ENCODE data around the gene STARD8. TPM values are rescaled to one million over a fixed set of nuclear protein-coding genes. Genes with fewer than 3 reads are reported as not detected.
"Not testable (repeated sequence)": the region's sequence is repeated elsewhere in the genome, so short reads cannot be mapped to it uniquely, and the experiment has no call there.

The STARD8 gene
- total RNA-seq, 2 donors from 2014 or later: 9.1 to 14.1 TPM

DNA sequence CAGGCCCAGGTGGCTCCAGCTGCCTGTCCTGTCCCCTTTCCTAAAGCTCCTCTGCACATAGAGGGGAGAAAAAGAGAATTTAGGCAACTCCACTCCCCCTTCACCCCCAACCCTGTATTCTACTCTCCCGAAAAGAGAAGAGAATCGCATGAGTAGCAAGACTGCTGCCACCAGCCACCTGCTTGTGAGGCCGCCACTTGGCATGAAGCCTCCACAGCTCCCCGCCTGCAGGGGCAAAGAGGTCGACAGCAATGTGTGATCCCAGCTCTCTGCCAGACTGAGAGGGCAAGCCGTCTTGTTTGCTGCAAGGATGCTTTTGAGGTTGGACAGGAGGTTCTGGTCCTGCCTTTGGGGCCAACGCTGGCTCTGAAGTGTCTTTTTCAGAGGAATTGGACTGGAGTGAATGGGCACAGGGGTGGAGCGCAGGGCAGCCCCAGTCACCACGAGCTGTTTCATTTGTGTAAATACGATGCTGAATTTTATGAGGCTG lies 77.1 kb downstream of the STARD8 start:
- intact Hi-C loops (cut with DNase I): no loop called here

GRCh38 chrX:68725756-68726365 lies 78.4 kb downstream of the STARD8 start:
- intact Hi-C loops (cut with DNase I): no loop called here
- DNase-seq (ENCODE audit: low spot score): no peak

More for the DNA sequence above, 77.1 kb downstream of the STARD8 start:
- no peak for DNase-seq (ENCODE audit: low spot score)

DNA sequence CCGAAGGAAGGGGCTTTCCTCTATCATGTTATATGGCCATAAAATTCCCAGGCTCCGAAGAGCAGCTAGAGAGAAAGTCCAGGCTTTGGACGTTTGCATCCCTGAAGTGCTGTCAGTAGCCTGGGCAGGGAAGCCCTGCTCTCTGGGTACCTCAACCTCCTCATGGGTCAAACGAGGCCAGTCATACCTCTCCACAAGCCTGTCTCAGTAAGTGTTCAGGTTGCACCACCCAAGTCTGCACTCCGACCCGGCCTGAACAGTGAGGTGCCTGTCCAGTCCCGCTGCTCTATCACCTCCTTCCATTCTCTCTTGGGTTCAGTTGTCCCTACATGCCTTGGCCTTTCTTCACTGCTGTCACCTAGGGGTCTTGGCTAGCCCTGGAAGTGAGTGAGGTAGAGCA lies 78.9 kb downstream of the STARD8 start:
- intact Hi-C loops (cut with DNase I): no loop called here
- DNase-seq (ENCODE audit: low spot score): no peak

- peak; percentile 20 for DNase-seq (ENCODE audit: low spot score)
- intact Hi-C loops (cut with DNase I): no loop called here
Measured at GRCh38 chrX:68727696-68728095, 80.2 kb downstream of the STARD8 start.

GRCh38 chrX:68728186-68728585 lies 80.7 kb downstream of the STARD8 start:
- intact Hi-C loops (cut with DNase I): no loop called here
- peak; percentile 48 for DNase-seq (ENCODE audit: low spot score)

- intact Hi-C loops (cut with DNase I): loop anchor here in 1 of 2 donors (5.0 kb wide), 1 partner anchor 76 kb away; no protein-coding TSS in a partner anchor
- DNase-seq (ENCODE audit: low spot score): no peak
Measured at GRCh38 chrX:68731254-68731653, 83.8 kb downstream of the STARD8 start.

DNA sequence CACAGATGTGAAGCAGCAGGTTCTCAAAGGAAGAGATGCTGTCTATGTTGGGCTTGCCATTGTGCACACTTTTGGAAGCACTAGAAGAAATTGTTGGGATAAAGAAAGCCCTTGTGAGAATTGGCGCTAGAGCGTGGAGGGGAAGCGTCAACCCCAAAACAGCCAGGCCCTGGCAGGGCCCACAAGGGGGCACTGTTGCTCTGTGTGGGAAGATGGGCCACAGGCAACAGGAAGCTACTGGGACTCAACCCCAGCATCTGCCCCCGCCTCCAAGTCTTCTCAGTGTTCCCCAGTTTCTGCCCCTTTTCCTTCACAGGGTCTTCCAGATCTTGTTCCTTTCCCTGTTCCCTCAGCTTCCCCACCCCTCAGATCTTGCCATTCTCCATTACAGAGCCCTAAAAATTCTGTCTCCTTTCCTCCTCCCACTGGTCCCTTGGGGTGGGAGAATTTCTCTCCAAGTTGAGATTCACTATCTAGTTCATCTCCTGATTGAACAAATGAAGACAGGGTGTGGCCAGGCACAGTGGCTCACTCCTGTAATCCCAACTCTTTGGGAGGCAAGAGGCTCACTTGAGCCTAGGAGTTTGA lies 85.5 kb downstream of the STARD8 start:
- peak; percentile 88 for DNase-seq (ENCODE audit: low spot score)
- intact Hi-C loops (cut with DNase I): loop anchor here in 1 of 2 donors (5.0 kb wide), 1 partner anchor 74 kb away; no protein-coding TSS in a partner anchor

- intact Hi-C loops (cut with DNase I): no loop called here
- DNase-seq (ENCODE audit: low spot score): no peak
Measured at GRCh38 chrX:68735266-68735665, 87.8 kb downstream of the STARD8 start.

- intact Hi-C loops (cut with DNase I); DNase-seq (ENCODE audit: low spot score): not testable (repeated sequence)
Measured at GRCh38 chrX:68741864-68742263, 94.4 kb downstream of the STARD8 start.

DNA sequence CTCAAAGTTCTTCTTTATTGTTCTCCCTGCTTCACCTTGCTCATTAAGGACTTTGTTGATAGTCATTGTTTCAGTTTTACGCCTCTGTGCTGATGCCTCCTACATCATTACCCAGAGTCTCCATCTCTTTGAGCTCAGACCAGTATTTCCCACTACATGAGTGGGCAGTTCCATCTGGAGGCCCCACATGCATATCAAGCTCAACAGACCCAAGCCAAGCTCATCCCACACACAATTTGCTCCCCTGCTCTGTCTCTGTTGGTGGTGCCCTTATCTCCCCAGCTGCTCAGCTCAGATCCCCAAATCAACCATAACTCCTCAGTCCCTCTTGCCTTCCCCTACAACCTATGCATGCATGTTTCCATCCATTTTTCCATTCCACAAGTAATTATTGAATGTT lies 96.3 kb downstream of the STARD8 start:
- intact Hi-C loops (cut with DNase I): no loop called here
- DNase-seq (ENCODE audit: low spot score): no peak

DNA sequence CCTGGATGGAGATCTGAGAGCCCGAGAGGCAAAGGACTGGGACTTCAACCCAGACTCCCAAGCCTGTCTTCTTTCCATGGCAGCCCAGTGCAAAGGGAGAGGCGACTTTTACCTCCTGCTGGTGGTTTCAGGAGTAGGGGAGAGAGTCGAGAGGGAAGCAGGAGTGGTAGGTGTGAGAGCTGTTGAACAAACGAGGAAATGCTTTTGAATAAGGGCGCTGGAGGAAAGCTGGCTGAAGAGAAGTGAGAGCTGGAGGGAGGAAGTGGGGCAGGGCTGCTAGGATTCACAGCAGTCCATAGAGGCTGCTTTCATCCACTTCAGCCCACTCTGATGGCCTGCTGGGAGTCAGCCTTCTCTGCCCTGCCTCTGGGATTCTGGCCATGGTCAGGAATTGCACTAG lies 99.5 kb downstream of the STARD8 start:
- no peak for DNase-seq (ENCODE audit: low spot score)
- intact Hi-C loops (cut with DNase I): loop anchor here in 1 of 2 donors (5.0 kb wide), 1 partner anchor 1345 kb away; no protein-coding TSS in a partner anchor

DNA sequence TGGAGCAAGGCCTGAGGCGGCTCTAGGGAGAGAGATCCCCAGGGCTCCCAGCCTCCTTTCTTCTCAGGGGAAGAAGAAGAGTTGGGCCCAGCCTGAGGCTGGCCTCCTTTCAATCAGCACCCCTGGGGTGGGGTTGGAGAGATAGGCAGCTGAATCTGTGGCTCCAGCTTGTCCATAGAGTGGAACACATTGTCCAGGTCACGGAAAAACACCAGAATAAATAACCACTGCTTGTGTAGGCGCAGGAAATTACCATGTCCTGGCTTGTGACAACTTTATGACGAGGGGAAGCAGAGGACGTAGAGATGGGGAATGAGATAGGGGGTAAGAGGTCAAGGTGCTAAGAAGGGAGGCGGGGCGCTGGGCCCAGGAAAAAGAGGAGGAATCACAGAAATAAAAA lies 100.6 kb downstream of the STARD8 start:
- no peak for DNase-seq (ENCODE audit: low spot score)
- intact Hi-C loops (cut with DNase I): loop anchor here in 1 of 2 donors (5.0 kb wide), 1 partner anchor 1344 kb away; no protein-coding TSS in a partner anchor

DNA sequence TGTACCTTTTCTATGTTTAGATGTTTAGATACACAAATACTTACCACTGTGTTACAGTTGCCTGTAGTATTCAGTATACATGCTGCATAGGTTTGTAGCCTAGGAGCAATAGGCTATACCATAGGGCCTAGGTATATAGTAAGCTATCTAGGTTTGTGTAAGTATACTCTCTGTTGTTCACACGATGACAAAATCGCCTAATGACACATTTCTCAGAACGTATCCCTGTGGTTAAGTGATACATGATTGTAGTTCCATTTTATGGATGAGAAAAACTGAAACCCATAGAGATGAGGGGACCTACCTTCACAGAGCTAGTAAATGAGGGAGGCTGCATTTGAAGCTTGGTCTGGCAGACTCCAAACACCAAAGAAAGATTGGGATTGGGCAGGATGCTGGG lies 102.0 kb downstream of the STARD8 start:
- DNase-seq (ENCODE audit: low spot score): no peak
- intact Hi-C loops (cut with DNase I): loop anchor here in 1 of 2 donors (5.0 kb wide), 1 partner anchor 1343 kb away; no protein-coding TSS in a partner anchor

DNA sequence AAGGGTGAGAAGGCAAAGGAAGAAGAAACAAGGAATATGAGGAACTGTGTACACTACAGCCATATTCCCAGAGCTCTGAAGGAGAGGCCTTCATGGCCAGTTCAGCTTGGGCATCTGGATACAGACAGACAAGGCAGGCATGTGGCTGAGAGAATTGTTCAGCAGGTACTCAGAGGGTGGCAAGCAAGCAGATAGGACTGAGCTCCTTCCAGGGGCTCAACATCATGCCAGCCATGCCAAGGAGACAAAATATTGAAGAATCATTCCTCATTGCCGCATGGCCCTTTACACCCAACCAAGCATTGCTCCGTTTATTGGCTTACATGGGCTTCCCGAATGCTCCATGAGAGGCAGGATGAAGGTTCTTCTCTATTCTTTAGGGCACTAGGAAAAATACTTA lies 102.8 kb downstream of the STARD8 start:
- intact Hi-C loops (cut with DNase I): no loop called here
- DNase-seq (ENCODE audit: low spot score): no peak

GRCh38 chrX:68751372-68751771 lies 103.9 kb downstream of the STARD8 start:
- intact Hi-C loops (cut with DNase I): no loop called here
- DNase-seq (ENCODE audit: low spot score): no peak

DNA sequence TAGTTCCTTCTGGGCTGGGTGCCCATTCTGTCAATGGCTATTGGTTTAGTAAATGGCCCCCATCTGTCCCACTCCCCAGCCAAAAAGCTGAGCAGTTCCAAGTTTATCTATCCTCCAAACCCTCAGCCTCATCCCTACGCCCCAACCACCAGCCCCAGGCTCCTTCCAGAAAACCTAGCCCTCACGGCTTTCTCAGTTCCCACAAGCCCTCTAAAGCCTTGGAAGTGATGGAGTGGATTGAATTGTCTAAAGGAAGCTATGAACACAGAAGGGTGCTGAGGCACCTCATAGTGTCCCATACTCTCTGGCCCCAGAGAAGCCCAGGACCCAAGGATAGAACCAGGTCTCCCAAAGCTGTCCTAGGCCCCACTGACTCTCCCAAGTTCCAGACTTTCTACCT lies 105.8 kb downstream of the STARD8 start:
- intact Hi-C loops (cut with DNase I): no loop called here
- DNase-seq (ENCODE audit: low spot score): no peak

GRCh38 chrX:68754406-68754805 lies 106.9 kb downstream of the STARD8 start:
- no peak for DNase-seq (ENCODE audit: low spot score)
- intact Hi-C loops (cut with DNase I): no loop called here

- no peak for DNase-seq (ENCODE audit: low spot score)
- intact Hi-C loops (cut with DNase I): no loop called here
Measured at GRCh38 chrX:68755616-68756125, 108.2 kb downstream of the STARD8 start.

- no peak for DNase-seq (ENCODE audit: low spot score)
- intact Hi-C loops (cut with DNase I): no loop called here
Measured at GRCh38 chrX:68757331-68757730, 109.9 kb downstream of the STARD8 start.

DNA sequence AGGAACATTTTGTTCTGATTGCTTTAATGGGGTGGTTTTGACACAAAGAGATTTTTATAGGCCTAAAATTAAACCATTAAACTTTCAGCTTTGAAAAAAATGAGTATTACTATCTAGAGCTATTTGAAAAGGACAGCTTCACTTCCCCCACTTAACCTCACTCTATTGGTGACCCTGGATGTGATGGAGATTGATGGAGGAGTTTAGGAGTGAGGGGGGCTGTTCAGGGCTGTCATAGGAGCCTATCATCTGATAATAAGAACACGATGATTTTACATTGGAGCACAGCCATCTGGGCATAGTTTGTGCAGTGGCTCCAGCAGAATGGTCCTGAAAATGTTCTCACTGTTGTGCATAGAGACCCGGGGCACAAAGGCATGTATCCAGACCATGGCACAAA lies 110.3 kb downstream of the STARD8 start:
- no peak for DNase-seq (ENCODE audit: low spot score)
- intact Hi-C loops (cut with DNase I): no loop called here

DNA sequence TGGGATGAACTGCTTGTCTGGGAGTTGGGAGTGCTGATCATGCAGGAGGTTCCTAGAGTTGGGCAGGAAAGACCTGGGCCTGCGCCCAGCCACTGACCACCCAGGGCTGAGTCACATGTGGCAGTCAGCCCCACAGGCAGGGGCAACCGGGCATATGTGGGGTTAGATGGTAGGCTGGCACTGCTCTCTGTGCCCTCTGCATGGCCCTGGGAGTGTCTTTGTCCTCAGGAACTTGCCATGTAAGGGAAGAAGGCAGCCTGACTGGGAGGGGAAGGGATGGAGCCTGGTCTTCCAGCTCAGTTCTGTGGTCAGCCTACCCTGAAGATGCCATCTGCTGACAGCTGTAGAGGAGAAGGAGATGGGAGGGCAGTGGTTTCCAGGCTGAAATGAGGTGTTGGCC lies 111.2 kb downstream of the STARD8 start:
- DNase-seq (ENCODE audit: low spot score): no peak
- intact Hi-C loops (cut with DNase I): no loop called here

Data from posterior vena cava (tissue), 2 donors.